NCI-H748 (cell line): ENCODE measurements around the gene MYO1B.

Source experiments
- DNase-seq: peaks from one replicate; lab custom pipeline; 2025; ENCODE audit not compliant: unreplicated experiment; lab: John Stamatoyannopoulos, UW

Gene MYO1B

GRCh38 chr2:191257934-191258333 is 12.7 kb downstream of the MYO1B start:
- DNase-seq: no peak

GRCh38 chr2:191258996-191259395 is 13.8 kb downstream of the MYO1B start:
- no peak for DNase-seq

- DNase-seq: no peak
Observed at GRCh38 chr2:191262436-191262835, 17.2 kb downstream of the MYO1B start.

GRCh38 chr2:191263050-191263449 is 17.8 kb downstream of the MYO1B start:
- DNase-seq: no peak

- DNase-seq: no peak
Observed at GRCh38 chr2:191264647-191265081, 19.5 kb downstream of the MYO1B start.

- DNase-seq: no peak
Observed at GRCh38 chr2:191265311-191266170, 20.3 kb downstream of the MYO1B start.

- DNase-seq: no peak
Observed at GRCh38 chr2:191266201-191266600, 21.0 kb downstream of the MYO1B start.

GRCh38 chr2:191268596-191268995 is 23.4 kb downstream of the MYO1B start:
- no peak for DNase-seq

GRCh38 chr2:191270306-191271161 is 25.3 kb downstream of the MYO1B start:
- DNase-seq: peak; percentile 19

- DNase-seq: no peak
Observed at GRCh38 chr2:191272064-191272463, 26.9 kb downstream of the MYO1B start.

- DNase-seq: peak; percentile 23
Observed at GRCh38 chr2:191274413-191274815, 29.2 kb downstream of the MYO1B start.

- DNase-seq: no peak
Observed at GRCh38 chr2:191276792-191277465, 31.7 kb downstream of the MYO1B start.

- no peak for DNase-seq
Observed at GRCh38 chr2:191280290-191280689, 35.1 kb downstream of the MYO1B start.

GRCh38 chr2:191280834-191281756 is 35.9 kb downstream of the MYO1B start:
- no peak for DNase-seq

- DNase-seq: no peak
Observed at GRCh38 chr2:191285252-191285651, 40.0 kb downstream of the MYO1B start.

- DNase-seq: no peak
Observed at GRCh38 chr2:191287820-191288219, 42.6 kb downstream of the MYO1B start.

GRCh38 chr2:191289049-191289448 is 43.8 kb downstream of the MYO1B start:
- no peak for DNase-seq

- DNase-seq: no peak
Observed at GRCh38 chr2:191291471-191291870, 46.3 kb downstream of the MYO1B start.

GRCh38 chr2:191292869-191293268 is 47.7 kb downstream of the MYO1B start:
- DNase-seq: no peak

GRCh38 chr2:191295088-191295487 is 49.9 kb downstream of the MYO1B start:
- no peak for DNase-seq
